B cell (primary cell): ENCODE results near the gene NUP155. TPM values are rescaled to one million over a fixed set of nuclear protein-coding genes. Genes with fewer than 3 reads are reported as not detected.
"Not testable (repeated sequence)": the region's sequence is repeated elsewhere in the genome, so short reads cannot be mapped to it uniquely, and the experiment has no call there.

Source experiments
- ATAC-seq: fragments of 200-7000 bp; cut with Tn5 transposase; one replicate; pipeline ENCODE4 v1.10.0; 2021; ENCODE audit warnings: low read depth, mild to moderate bottlenecking, moderate number of reproducible peaks, moderate library complexity
- CTCF ChIA-PET: fragments of 350-600 bp; sonication (Branson Sonifier 250); formaldehyde crosslinking; loops from one replicate; lab custom pipeline; 2021; ENCODE audit warnings: antibody characterized with exemption, inconsistent platforms; lab: Charles Lee
- POLR2A ChIA-PET: fragments of 350-600 bp; sonication (Branson Sonifier 250); formaldehyde crosslinking; loops from one replicate; lab custom pipeline; 2021; ENCODE audit warnings: antibody characterized with exemption; lab: Charles Lee
- DNase-seq: peaks from one replicate; pipeline ENCODE4 v3.0.0; 2013
- H2AFZ ChIP-seq: 2 replicates; pipeline ENCODE4 v1.6.1; 2012; ENCODE audit warnings: mild to moderate bottlenecking, low read depth, low read length; ENCODE audit not compliant: insufficient read depth, poor library complexity, severe bottlenecking
- H3K27ac ChIP-seq, 2 donors: 1 replicate in 1 of 2; 2 replicates in 1 of 2; pipeline ENCODE4 v1.5.1; 2012 to 2013; ENCODE audit warnings: low read length in 2 of 2, mild to moderate bottlenecking in 2 of 2, moderate library complexity in 1 of 2
- H3K27me3 ChIP-seq, 4 experiments: fragments of 200-600 bp in 1 of 4; sonication (generic) in 1 of 4; replicated peaks in 1 of 4; 1 replicate in 2 of 4; 2 replicates in 2 of 4; pipeline versions ENCODE4 v1.6.1 to v1.7.0; 2013 to 2016; ENCODE audit warnings: low read length in 3 of 4, mild to moderate bottlenecking in 2 of 4, mixed read lengths in 1 of 4, moderate library complexity in 1 of 4; ENCODE audit not compliant: insufficient read depth in 4 of 4, control insufficient read depth in 3 of 4; ENCODE audit errors: control extremely low read depth in 1 of 4
- H3K36me3 ChIP-seq, 2 experiments: replicated peaks in 1 of 2; 1 replicate in 1 of 2; 2 replicates in 1 of 2; pipeline versions ENCODE4 v1.6.1 to v1.7.1; 2013; ENCODE audit warnings: low read length in 1 of 2; ENCODE audit not compliant: insufficient read depth in 2 of 2, control insufficient read depth in 1 of 2; ENCODE audit errors: control extremely low read depth in 1 of 2, extremely low read depth in 1 of 2
- H3K4me1 ChIP-seq, 2 donors: fragments of 200-600 bp in 1 of 2; sonication (generic) in 1 of 2; 1 replicate in 1 of 2; 2 replicates in 1 of 2; pipeline versions ENCODE4 v1.5.1 to v1.6.1; 2013 to 2017; ENCODE audit warnings: low read length in 2 of 2; ENCODE audit not compliant: control insufficient read depth in 2 of 2, insufficient read depth in 2 of 2
- H3K4me2 ChIP-seq: replicated peaks from 2 replicates; pipeline ENCODE3; 2012; ENCODE audit warnings: mild to moderate bottlenecking, low read depth, low read length; ENCODE audit not compliant: poor library complexity, severe bottlenecking
- H3K4me3 ChIP-seq, 5 experiments: fragments of 200-600 bp in 1 of 5; sonication (generic) in 1 of 5; 1 replicate in 3 of 5; 2 replicates in 2 of 5; pipeline versions ENCODE4 v1.5.1 to v1.7.0; 2011 to 2016; ENCODE audit warnings: low read length in 4 of 5, mild to moderate bottlenecking in 4 of 5, low read depth in 2 of 5, control low read depth in 1 of 5, moderate library complexity in 1 of 5; ENCODE audit not compliant: insufficient read depth in 1 of 5; ENCODE audit errors: control extremely low read depth in 1 of 5, extremely low read depth in 1 of 5
- H3K79me2 ChIP-seq: fragments of 200-600 bp; sonication (generic); one replicate; pipeline ENCODE4 v1.6.0; 2016; ENCODE audit warnings: low read length; ENCODE audit not compliant: control insufficient read depth, insufficient read depth
- H3K9ac ChIP-seq: fragments of 200-600 bp; sonication (generic); 2 replicates; pipeline ENCODE4 v1.6.1; 2017; ENCODE audit warnings: mild to moderate bottlenecking, low read length, moderate library complexity
- H3K9me3 ChIP-seq, 3 donors: one replicate each; pipeline versions ENCODE4 v1.6.1 to v1.7.1; 2013; ENCODE audit warnings: low read length in 2 of 3; ENCODE audit not compliant: control insufficient read depth in 2 of 3, insufficient read depth in 1 of 3; ENCODE audit errors: control extremely low read depth in 1 of 3
- H4K20me1 ChIP-seq: 2 replicates; pipeline ENCODE4 v1.6.0; 2012; ENCODE audit warnings: mild to moderate bottlenecking, low read length; ENCODE audit not compliant: insufficient read depth, control insufficient read depth, poor library complexity, severe bottlenecking
- H3K27ac Mint-ChIP-seq: one replicate; pipeline ENCODE4 v1.8.0; 2021; ENCODE audit warnings: mixed read lengths
- H3K27me3 Mint-ChIP-seq: one replicate; pipeline ENCODE4 v1.8.0; 2021; ENCODE audit warnings: mixed read lengths
- H3K4me1 Mint-ChIP-seq: one replicate; pipeline ENCODE4 v1.8.0; 2021; ENCODE audit warnings: mixed read lengths
- H3K4me3 Mint-ChIP-seq: one replicate; pipeline ENCODE4 v1.8.0; 2021; ENCODE audit warnings: mixed read lengths
- H3K9me3 Mint-ChIP-seq: one replicate; pipeline ENCODE4 v1.8.0; 2022; ENCODE audit warnings: mixed read lengths; ENCODE audit not compliant: insufficient read depth
- EZH2 ChIP-seq: IDR thresholded peaks from 2 replicates; pipeline ENCODE4 v1.6.1; 2012; ENCODE audit warnings: borderline replicate concordance, low read depth, mild to moderate bottlenecking, moderate library complexity, low read length; ENCODE audit not compliant: insufficient read depth, poor library complexity, severe bottlenecking
- WGBS: methylation state at CpG from one replicate; pipeline ENCODE4 v1.1.5; 2013; ENCODE audit warnings: missing lambda C conversion rate; ENCODE audit not compliant: insufficient coverage; 5-methylcytosine and 5-hydroxymethylcytosine counted together
- intact Hi-C: fragments of 100-400 bp; cut with micrococcal nuclease; formaldehyde crosslinking; loops from one replicate; pipeline ENCODE4 v1.10.0; 2022
- polyA plus RNA-seq: library from polyadenylated mRNA; depleted of rRNA; stranded (reverse); fragments of >200 nt; gene quantifications from 2 replicates; pipeline ENCODE4 v1.2.3, GENCODE V29; 2012
- total RNA-seq, 2 donors: library from RNA; stranded (reverse); fragments of 120-200 nt in 1 of 2; gene quantifications; 1 replicate in 1 of 2; 2 replicates in 1 of 2; pipeline versions ENCODE4 v1.2.3 to v1.2.4, GENCODE V29; 2013 to 2022
- TF ChIP-seq, protein P1 (sequence below): fragments of 200-600 bp; IDR thresholded peaks from one replicate; pipeline ENCODE4 v1.8.0; 2022; ENCODE audit warnings: antibody characterized with exemption, mild to moderate bottlenecking

The NUP155 gene
- total and polyA plus RNA-seq, 2 donors (not counting 1 experiment from before 2014, with no cell fraction given): 6.0 to 33.8 TPM

- H3K27me3 ChIP-seq: no peaks in the 10 kb centered on the region
- Mint-ChIP-seq H3K4me3 (no peak overlapping the region), H3K27me3 (no peaks in the 10 kb centered on the region), H3K4me1 (no peaks in the 10 kb centered on the region), H3K27ac (no peak overlapping the region), H3K9me3 (no peaks in the 10 kb centered on the region)
- H3K4me2 ChIP-seq: no peak overlapping the region
- DNase-seq (no peak), ATAC-seq (no peak)
- H3K79me2 ChIP-seq: peaks cover 11% of the 10 kb centered on the region
- H3K9me3 ChIP-seq: no peaks in the 10 kb centered on the region
- H2AFZ ChIP-seq: no peak overlapping the region
- WGBS: 100% methylated on average over 5 of the region's 6 CpGs
- no peak overlapping the region for H3K4me3 ChIP-seq
- TF ChIP-seq EZH2: no peak
- TF ChIP-seq, protein P1, sequence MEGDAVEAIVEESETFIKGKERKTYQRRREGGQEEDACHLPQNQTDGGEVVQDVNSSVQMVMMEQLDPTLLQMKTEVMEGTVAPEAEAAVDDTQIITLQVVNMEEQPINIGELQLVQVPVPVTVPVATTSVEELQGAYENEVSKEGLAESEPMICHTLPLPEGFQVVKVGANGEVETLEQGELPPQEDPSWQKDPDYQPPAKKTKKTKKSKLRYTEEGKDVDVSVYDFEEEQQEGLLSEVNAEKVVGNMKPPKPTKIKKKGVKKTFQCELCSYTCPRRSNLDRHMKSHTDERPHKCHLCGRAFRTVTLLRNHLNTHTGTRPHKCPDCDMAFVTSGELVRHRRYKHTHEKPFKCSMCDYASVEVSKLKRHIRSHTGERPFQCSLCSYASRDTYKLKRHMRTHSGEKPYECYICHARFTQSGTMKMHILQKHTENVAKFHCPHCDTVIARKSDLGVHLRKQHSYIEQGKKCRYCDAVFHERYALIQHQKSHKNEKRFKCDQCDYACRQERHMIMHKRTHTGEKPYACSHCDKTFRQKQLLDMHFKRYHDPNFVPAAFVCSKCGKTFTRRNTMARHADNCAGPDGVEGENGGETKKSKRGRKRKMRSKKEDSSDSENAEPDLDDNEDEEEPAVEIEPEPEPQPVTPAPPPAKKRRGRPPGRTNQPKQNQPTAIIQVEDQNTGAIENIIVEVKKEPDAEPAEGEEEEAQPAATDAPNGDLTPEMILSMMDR: no peak
- H3K9ac ChIP-seq: no peak overlapping the region
- no peaks in the 10 kb centered on the region for H3K4me1 ChIP-seq
- H4K20me1 ChIP-seq: no peaks in the 10 kb centered on the region
- ChIA-PET CTCF (no interaction called here), POLR2A (no interaction called here)
- H3K27ac ChIP-seq: no peak overlapping the region
- peaks cover 5 to 45% of the 10 kb centered on the region in 2 experiments for H3K36me3 ChIP-seq
- intact Hi-C loops: no loop called here
These were observed 15.7 kb downstream of the NUP155 start for GRCh38 chr5:37355161-37355560.

DNA sequence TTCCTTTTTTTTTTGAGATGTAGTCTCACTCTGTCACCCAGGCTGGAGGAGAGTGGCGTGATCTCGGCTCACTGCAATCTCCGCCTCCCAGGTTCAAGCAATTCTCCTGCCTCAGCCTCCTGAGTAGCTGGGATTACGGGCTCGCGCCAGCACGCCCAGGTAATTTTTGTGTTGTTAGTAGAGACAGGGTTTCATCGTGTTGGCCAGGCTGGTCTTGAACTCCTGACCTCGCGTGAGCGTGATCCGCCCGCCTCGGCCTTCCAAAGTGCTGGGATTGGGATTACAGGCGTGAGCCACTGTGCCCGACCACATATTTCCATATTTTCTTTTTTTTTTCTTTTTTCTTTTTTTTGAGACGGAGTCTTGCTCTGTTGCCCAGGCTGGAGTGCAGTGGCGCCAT lies 28.2 kb downstream of the NUP155 start:
- ATAC-seq, H3K4me3 ChIP-seq, H3K27ac ChIP-seq, H3K4me3 Mint-ChIP-seq, H3K9ac ChIP-seq, H3K9me3 Mint-ChIP-seq, H2AFZ ChIP-seq, H3K4me1 ChIP-seq, H3K27ac Mint-ChIP-seq, H3K27me3 ChIP-seq, H3K4me1 Mint-ChIP-seq, POLR2A ChIA-PET, H4K20me1 ChIP-seq, H3K79me2 ChIP-seq, H3K4me2 ChIP-seq, CTCF ChIA-PET, DNase-seq, H3K27me3 Mint-ChIP-seq, intact Hi-C loops, H3K9me3 ChIP-seq: not testable (repeated sequence)
- H3K36me3 ChIP-seq: peaks cover 10 to 57% of the 10 kb centered on the region in 2 experiments
- WGBS: 100% methylated on average over 9 of the region's 18 CpGs

- H4K20me1 ChIP-seq, H2AFZ ChIP-seq, H3K79me2 ChIP-seq, H3K27me3 ChIP-seq, H3K9me3 ChIP-seq, H3K27ac Mint-ChIP-seq, H3K9me3 Mint-ChIP-seq, H3K27me3 Mint-ChIP-seq, H3K4me2 ChIP-seq, H3K9ac ChIP-seq, H3K4me1 Mint-ChIP-seq, H3K27ac ChIP-seq, H3K4me1 ChIP-seq, CTCF ChIA-PET, H3K4me3 Mint-ChIP-seq, H3K4me3 ChIP-seq, ATAC-seq, DNase-seq: not testable (repeated sequence)
- H3K36me3 ChIP-seq: peaks cover 3 to 60% of the 10 kb centered on the region in 2 experiments
- intact Hi-C loops: loop anchor here (10.0 kb wide), 1 partner anchor 320 kb away; no protein-coding TSS in a partner anchor
- WGBS: 96% methylated on average over 9 of the region's 12 CpGs
- POLR2A ChIA-PET: interaction anchor here (0.7 kb wide), 1 partner anchor 36 kb away, joined by 6 read pairs; the partner anchor contains the start of gene NUP155
These were observed 36.2 kb downstream of the NUP155 start for GRCh38 chr5:37334754-37335153.
